ENCODE data around the gene RHEX. TPM values are rescaled to one million over a fixed set of nuclear protein-coding genes. Genes with fewer than 3 reads are reported as not detected.

The RHEX gene
- total RNA-seq, 2 experiments from 2014 or later: not detected

DNA sequence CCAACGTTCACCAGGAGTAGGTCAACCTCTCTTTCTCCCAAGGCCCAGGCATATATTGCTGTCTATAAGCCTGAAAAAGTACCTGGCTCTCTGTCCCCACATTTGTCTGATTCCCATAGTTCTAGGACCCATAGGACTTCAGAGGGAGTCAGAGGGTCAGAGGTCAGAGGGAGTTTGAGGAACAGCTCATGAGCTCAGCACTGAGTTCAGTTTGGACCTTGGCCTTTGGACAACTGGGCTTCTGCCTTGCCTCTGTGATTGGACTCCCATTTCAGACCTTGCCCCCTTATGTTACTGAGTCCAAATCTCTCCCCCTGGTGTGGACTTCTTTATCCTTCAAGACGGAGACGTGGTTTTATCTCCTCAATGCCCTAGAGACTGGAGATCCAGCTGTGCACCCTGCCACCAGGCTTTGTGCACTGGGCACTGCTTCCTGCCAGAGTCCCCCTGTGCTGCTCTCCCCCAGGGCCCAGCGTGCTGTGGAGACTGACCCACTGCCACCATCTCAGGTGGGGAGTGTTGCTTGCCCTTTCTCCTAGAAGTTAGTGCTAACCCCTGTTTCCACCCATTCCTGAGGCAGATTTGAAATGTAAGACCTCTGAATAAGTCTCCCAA, 32.5 kb upstream of the RHEX start:
- Mint-ChIP-seq H3K4me3 (no peak overlapping the region), H3K4me1 (ENCODE audit: low read depth) (no peaks in the 10 kb centered on the region), H3K27me3 (no peaks in the 10 kb centered on the region), H3K27ac (no peak overlapping the region), H3K36me3 (ENCODE audit: low read depth) (no peaks in the 10 kb centered on the region), H3K9me3 (no peaks in the 10 kb centered on the region)
- Histone ChIP-seq H3K4me3 (ENCODE audit: low read length) (no peak overlapping the region), H3K4me1 (ENCODE audit: insufficient read depth, low read length) (no peaks in the 10 kb centered on the region), H3K9me3 (ENCODE audit: control insufficient read depth in 1 of 2, insufficient read depth in 1 of 2, low read length in 2 of 2) (no peaks in the 10 kb centered on the region), H3K27me3 (ENCODE audit: control insufficient read depth in 1 of 2, insufficient read depth in 2 of 2, low read length in 2 of 2) (no peaks in the 10 kb centered on the region), H3K27ac (ENCODE audit: low read depth in 1 of 2, low read length in 2 of 2) (no peak overlapping the region), H3K36me3 (ENCODE audit: insufficient read depth, low read length) (no peaks in the 10 kb centered on the region)
- intact Hi-C loops (cut with DNase I, micrococcal nuclease): no loop called here
- ATAC-seq (ENCODE audit: poor library complexity): no peak
- ChIA-PET CTCF (no interaction called here), POLR2A (interaction anchor here (0.6 kb wide), 1 partner anchor 111 kb away, joined by 4 read pairs; no protein-coding TSS in a partner anchor)
- DNase-seq: no peak
- TF ChIP-seq, protein P1, sequence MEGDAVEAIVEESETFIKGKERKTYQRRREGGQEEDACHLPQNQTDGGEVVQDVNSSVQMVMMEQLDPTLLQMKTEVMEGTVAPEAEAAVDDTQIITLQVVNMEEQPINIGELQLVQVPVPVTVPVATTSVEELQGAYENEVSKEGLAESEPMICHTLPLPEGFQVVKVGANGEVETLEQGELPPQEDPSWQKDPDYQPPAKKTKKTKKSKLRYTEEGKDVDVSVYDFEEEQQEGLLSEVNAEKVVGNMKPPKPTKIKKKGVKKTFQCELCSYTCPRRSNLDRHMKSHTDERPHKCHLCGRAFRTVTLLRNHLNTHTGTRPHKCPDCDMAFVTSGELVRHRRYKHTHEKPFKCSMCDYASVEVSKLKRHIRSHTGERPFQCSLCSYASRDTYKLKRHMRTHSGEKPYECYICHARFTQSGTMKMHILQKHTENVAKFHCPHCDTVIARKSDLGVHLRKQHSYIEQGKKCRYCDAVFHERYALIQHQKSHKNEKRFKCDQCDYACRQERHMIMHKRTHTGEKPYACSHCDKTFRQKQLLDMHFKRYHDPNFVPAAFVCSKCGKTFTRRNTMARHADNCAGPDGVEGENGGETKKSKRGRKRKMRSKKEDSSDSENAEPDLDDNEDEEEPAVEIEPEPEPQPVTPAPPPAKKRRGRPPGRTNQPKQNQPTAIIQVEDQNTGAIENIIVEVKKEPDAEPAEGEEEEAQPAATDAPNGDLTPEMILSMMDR (IDR thresholded peaks at IDR 0.05): no peak

DNA sequence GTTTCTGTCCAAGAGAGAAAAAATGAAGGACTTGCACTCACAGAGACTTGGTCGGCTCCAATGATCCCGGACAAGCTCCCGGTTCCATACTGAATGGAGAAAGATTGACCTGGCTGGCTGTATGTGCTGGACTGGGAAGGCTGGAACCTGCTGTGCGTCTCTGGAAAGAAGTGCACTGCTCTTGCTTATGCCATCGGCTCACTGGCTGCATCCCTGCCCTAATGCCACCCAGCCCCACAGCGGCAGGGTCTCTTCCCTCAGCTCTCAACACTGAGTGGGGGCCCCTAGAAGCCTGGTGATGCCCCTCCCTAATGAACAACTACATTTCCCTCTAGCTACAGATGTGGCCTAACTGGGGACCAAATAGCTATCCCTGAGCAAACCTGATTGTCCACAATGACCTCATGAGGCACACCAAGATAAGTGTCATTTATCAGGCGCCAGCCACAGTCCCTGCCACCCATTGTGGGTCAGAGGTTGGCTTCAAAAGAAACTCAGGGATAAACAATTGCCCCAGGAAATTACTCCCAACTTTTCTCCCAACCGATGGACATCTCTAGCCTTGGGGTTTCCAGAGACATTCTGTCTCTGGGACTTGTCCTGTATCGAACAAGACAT, 31.9 kb upstream of the RHEX start:
- H3K9me3 ChIP-seq (ENCODE audit: control insufficient read depth in 1 of 2, insufficient read depth in 1 of 2, low read length in 2 of 2): no peaks in the 10 kb centered on the region
- intact Hi-C loops (cut with DNase I, micrococcal nuclease): no loop called here
- no peaks in the 10 kb centered on the region for H3K4me1 Mint-ChIP-seq (ENCODE audit: low read depth)
- CTCF ChIA-PET: no interaction called here
- H3K27ac ChIP-seq (ENCODE audit: low read depth in 1 of 2, low read length in 2 of 2): no peak overlapping the region
- no peak for ATAC-seq (ENCODE audit: poor library complexity)
- POLR2A ChIA-PET: interaction anchor here (0.6 kb wide), 1 partner anchor 110 kb away, joined by 4 read pairs; no protein-coding TSS in a partner anchor
- no peaks in the 10 kb centered on the region for H3K36me3 ChIP-seq (ENCODE audit: insufficient read depth, low read length)
- H3K27ac Mint-ChIP-seq: no peak overlapping the region
- TF ChIP-seq, protein P1 (IDR thresholded peaks at IDR 0.05): no peak
- no peak overlapping the region for H3K4me3 ChIP-seq (ENCODE audit: low read length)
- H3K36me3 Mint-ChIP-seq (ENCODE audit: low read depth): no peaks in the 10 kb centered on the region
- H3K4me3 Mint-ChIP-seq: no peak overlapping the region
- no peaks in the 10 kb centered on the region for H3K9me3 Mint-ChIP-seq
- no peaks in the 10 kb centered on the region for H3K27me3 Mint-ChIP-seq
- no peak for DNase-seq
- no peaks in the 10 kb centered on the region for H3K27me3 ChIP-seq (ENCODE audit: control insufficient read depth in 1 of 2, insufficient read depth in 2 of 2, low read length in 2 of 2)
- H3K4me1 ChIP-seq (ENCODE audit: insufficient read depth, low read length): no peaks in the 10 kb centered on the region

DNA sequence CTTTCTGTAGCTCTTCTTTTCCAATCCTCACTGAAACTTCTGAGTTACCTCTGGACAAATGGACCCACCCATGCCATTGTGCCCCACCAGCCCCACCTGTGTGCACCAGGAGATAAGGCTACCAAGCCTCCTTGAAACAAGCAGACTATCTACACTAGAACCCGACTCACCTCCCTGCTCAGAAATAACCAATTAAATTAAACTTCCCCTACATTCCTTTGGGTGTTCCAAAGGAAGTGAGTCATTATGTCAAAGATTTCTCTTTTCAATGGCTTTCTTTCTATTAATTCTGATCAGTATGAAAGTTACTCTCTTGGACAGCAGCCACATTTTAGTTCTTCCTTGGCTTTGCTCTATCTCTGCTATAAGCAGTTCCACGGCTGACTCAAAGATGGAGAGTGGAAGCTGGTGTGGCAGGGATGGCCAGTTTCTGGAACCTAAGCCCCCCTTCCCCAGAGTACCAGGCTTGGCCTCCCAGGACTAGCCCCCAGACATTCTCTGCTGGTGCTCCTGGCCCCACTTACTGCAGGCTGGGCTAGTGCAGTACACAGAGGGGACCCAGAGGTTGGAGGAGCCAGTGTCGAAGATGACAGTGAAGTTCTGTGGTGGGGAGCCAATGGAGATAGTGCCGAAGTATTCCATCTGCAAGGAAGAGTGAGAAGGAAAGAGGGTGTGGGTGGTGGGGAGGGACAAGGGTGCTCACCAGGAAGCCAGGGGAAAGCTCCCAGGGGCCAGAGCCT, 31.2 kb upstream of the RHEX start:
- Mint-ChIP-seq H3K9me3 (no peaks in the 10 kb centered on the region), H3K4me3 (no peak overlapping the region), H3K36me3 (ENCODE audit: low read depth) (no peaks in the 10 kb centered on the region), H3K27ac (no peak overlapping the region), H3K4me1 (ENCODE audit: low read depth) (no peaks in the 10 kb centered on the region), H3K27me3 (no peaks in the 10 kb centered on the region)
- TF ChIP-seq, protein P1 (IDR thresholded peaks at IDR 0.05): no peak
- Histone ChIP-seq H3K36me3 (ENCODE audit: insufficient read depth, low read length) (no peaks in the 10 kb centered on the region), H3K9me3 (ENCODE audit: control insufficient read depth in 1 of 2, insufficient read depth in 1 of 2, low read length in 2 of 2) (no peaks in the 10 kb centered on the region), H3K27ac (ENCODE audit: low read depth in 1 of 2, low read length in 2 of 2) (no peak overlapping the region), H3K27me3 (ENCODE audit: control insufficient read depth in 1 of 2, insufficient read depth in 2 of 2, low read length in 2 of 2) (no peaks in the 10 kb centered on the region), H3K4me1 (ENCODE audit: insufficient read depth, low read length) (no peaks in the 10 kb centered on the region), H3K4me3 (ENCODE audit: low read length) (no peak overlapping the region)
- intact Hi-C loops (cut with DNase I, micrococcal nuclease): no loop called here
- ATAC-seq (ENCODE audit: poor library complexity): no peak
- DNase-seq: no peak
- ChIA-PET CTCF (no interaction called here), POLR2A (no interaction called here)
